ENCODE data around the gene TRAF5. TPM values are rescaled to one million over a fixed set of nuclear protein-coding genes. Genes with fewer than 3 reads are reported as not detected.

Gene TRAF5
- total RNA-seq: 63.8 TPM
- polyA plus RNA-seq: 20.0 TPM

DNA sequence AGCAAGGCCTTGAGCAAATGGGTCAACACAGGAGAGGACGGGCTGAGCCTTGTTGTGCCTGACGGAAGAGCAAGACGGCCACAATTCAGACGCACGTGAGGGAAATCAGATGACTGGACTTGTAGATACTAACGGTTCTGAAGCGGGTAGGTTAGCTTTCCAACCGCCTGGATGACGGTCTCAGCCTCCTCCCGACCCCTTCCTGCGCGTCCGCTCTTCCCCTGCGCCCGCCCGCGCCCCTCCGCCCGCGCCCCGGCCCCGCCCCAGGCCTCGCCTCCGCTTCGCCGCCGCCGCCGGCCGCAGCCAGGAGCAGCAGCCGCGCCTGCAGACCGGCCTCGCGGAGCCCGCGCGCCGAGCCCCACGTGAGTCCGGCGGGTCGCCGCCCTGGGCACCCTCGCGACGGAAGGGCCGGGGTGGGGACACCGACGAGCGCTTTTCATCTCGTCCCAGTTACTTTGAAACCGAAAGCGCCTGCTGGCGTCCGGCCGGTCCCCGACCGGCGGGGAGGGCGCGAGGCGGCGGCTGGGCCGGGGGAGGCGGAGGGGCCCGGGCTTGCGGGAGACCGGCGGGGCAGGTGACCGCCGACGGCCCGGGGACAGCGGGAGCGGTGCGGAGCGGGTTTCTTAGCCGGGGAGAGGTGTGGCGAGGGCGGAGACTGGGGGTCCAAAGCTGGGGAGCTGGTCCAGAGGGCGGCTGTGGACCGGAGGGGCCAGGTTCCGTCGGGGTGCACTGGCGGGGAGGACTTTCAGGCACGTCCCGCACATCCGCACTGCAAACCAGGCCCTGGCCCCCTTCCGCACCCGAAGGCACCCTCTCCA is at the start of gene TRAF5:
Gene TRAF5, plus strand, starts transcription at position 306 of the 818 bp plus-strand sequence. CDS start 26,407 bp downstream, outside the sequence.
- Histone ChIP-seq H3K4me1 (ENCODE audit: insufficient read depth) (peaks cover 3% of the 10 kb centered on the region), H3K27ac (ENCODE audit: low read depth) (peak within 1 kb of the TSS; percentile 87), H3K36me3 (ENCODE audit: insufficient read depth) (no peaks in the 10 kb centered on the region), H3K4me3 (ENCODE audit: low read depth, low read length) (peak within 1 kb of the TSS; percentile 85)
- WGBS: under 1% methylated on average over 91 of the region's 91 CpGs
- no peak for DNase-seq (ENCODE audit: extremely low spot score)

DNA sequence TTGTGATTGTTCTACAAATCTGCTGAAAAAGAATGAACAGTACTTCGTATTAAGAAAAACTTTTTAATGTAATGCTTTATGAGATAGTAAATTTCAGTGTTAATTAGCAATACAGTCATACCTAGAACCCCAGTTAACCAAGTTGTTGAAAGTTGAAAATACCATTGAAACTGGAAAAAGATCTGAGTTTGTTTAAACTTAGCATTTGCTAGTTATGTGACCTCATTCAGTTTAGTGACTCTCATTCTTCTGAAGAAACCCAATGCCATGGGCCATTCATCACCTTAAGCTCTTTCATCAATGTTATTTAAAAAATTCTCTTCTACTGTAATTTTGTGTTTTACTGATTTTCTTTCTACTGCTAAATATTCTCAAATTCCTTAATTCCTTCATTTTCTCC is 47.3 kb upstream of the TRAF5 start:
- WGBS: 44% methylated on average over 1 of the region's 1 CpG
- H3K4me3 ChIP-seq (ENCODE audit: low read depth, low read length): no peak overlapping the region
- H3K36me3 ChIP-seq (ENCODE audit: insufficient read depth): peaks cover 2% of the 10 kb centered on the region
- no peak overlapping the region for H3K27ac ChIP-seq (ENCODE audit: low read depth)
- no peaks in the 10 kb centered on the region for H3K4me1 ChIP-seq (ENCODE audit: insufficient read depth)
- no peak for DNase-seq (ENCODE audit: extremely low spot score)

- H3K36me3 ChIP-seq (ENCODE audit: insufficient read depth): peaks cover 4% of the 10 kb centered on the region
- no peaks in the 10 kb centered on the region for H3K4me1 ChIP-seq (ENCODE audit: insufficient read depth)
- no peak overlapping the region for H3K27ac ChIP-seq (ENCODE audit: low read depth)
- no peak overlapping the region for H3K4me3 ChIP-seq (ENCODE audit: low read depth, low read length)
- DNase-seq (ENCODE audit: extremely low spot score): no peak
- 97% methylated on average over 4 of the region's 4 CpGs for WGBS
Measured at GRCh38 chr1:211280910-211281309, 45.7 kb upstream of the TRAF5 start.

GRCh38 chr1:211281320-211282022 is 45.2 kb upstream of the TRAF5 start:
- H3K36me3 ChIP-seq (ENCODE audit: insufficient read depth): peaks cover 4% of the 10 kb centered on the region
- H3K4me3 ChIP-seq (ENCODE audit: low read depth, low read length): no peak overlapping the region
- WGBS: 61% methylated on average over 6 of the region's 6 CpGs
- no peak for DNase-seq (ENCODE audit: extremely low spot score)
- no peak overlapping the region for H3K27ac ChIP-seq (ENCODE audit: low read depth)
- no peaks in the 10 kb centered on the region for H3K4me1 ChIP-seq (ENCODE audit: insufficient read depth)

GRCh38 chr1:211282023-211282373 is 44.6 kb upstream of the TRAF5 start:
- no peak overlapping the region for H3K27ac ChIP-seq (ENCODE audit: low read depth)
- DNase-seq (ENCODE audit: extremely low spot score): no peak
- no peak overlapping the region for H3K4me3 ChIP-seq (ENCODE audit: low read depth, low read length)
- no peaks in the 10 kb centered on the region for H3K4me1 ChIP-seq (ENCODE audit: insufficient read depth)
- peaks cover 4% of the 10 kb centered on the region for H3K36me3 ChIP-seq (ENCODE audit: insufficient read depth)

- H3K36me3 ChIP-seq (ENCODE audit: insufficient read depth): peaks cover 9% of the 10 kb centered on the region
- no peak overlapping the region for H3K4me3 ChIP-seq (ENCODE audit: low read depth, low read length)
- no peaks in the 10 kb centered on the region for H3K4me1 ChIP-seq (ENCODE audit: insufficient read depth)
- no peak for DNase-seq (ENCODE audit: extremely low spot score)
- H3K27ac ChIP-seq (ENCODE audit: low read depth): no peak overlapping the region
- 85% methylated on average over 4 of the region's 4 CpGs for WGBS
Measured at GRCh38 chr1:211285196-211285595, 41.4 kb upstream of the TRAF5 start.

DNA sequence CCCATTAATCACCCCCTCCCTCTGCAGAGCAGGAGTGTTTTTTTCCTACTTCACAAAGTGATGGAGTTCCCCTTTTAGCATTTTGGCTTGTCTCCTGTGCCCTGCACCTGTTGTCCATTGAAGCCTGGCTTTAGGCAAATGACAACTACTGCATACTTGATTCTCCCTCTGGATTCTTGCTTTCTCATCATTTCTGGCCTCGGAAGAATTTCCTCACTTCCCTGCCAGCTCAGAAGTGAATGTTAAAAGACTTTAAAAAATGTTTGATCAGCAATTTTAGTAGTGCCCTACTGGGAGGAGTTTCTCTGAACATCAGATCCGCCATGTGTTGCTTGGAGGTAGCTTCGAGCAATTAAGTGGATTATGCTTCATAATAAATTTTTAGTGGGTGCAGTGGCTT is 39.4 kb upstream of the TRAF5 start:
- Histone ChIP-seq H3K4me1 (ENCODE audit: insufficient read depth) (no peaks in the 10 kb centered on the region), H3K4me3 (ENCODE audit: low read depth, low read length) (no peak overlapping the region), H3K36me3 (ENCODE audit: insufficient read depth) (peaks cover 9% of the 10 kb centered on the region), H3K27ac (ENCODE audit: low read depth) (no peak overlapping the region)
- no peak for DNase-seq (ENCODE audit: extremely low spot score)
- 85% methylated on average over 3 of the region's 3 CpGs for WGBS

DNA sequence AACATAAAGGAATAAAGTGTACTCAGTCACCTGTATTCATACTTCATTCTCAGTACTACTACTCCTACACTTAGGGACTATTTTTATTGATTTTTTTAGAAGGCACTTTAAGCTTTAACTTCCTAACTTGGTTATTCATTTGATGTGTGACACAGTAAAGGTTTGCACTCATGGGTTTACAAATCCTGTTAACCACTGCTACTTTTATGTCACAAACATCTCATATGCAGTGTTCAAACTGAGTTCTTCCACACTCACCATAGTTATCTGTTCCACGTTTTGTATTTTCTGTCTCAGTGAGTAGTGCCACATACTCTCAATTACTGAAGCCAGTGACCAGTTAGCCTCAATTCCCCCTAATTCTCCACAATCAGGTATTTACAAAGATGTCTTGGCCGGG is 34.2 kb upstream of the TRAF5 start:
- Histone ChIP-seq H3K27ac (ENCODE audit: low read depth) (no peak overlapping the region), H3K4me3 (ENCODE audit: low read depth, low read length) (no peak overlapping the region), H3K4me1 (ENCODE audit: insufficient read depth) (no peaks in the 10 kb centered on the region), H3K36me3 (ENCODE audit: insufficient read depth) (peaks cover 10% of the 10 kb centered on the region)
- DNase-seq (ENCODE audit: extremely low spot score): no peak
- 93% methylated on average over 2 of the region's 2 CpGs for WGBS

DNA sequence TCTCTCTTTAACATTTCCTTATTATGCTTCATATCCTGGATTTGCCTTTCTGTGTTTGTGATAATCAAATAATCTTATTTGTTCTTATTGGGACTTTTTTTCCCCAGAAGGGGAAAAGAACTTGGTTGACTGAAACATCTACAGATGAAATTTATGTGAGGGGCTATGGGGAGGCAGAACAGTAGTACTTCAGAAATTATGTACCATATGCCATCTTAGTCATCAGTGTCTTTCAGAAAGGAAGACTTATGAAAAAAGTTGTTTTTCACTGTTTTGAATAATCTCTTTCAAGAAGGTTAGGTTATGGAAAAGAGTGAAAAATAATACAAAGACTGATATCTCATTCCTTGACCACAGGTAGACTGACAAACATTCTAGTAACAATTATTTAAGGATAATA is 30.2 kb upstream of the TRAF5 start:
- Histone ChIP-seq H3K4me1 (ENCODE audit: insufficient read depth) (no peaks in the 10 kb centered on the region), H3K36me3 (ENCODE audit: insufficient read depth) (peaks cover 3% of the 10 kb centered on the region), H3K4me3 (ENCODE audit: low read depth, low read length) (no peak overlapping the region), H3K27ac (ENCODE audit: low read depth) (no peak overlapping the region)
- DNase-seq (ENCODE audit: extremely low spot score): no peak

- H3K27ac ChIP-seq (ENCODE audit: low read depth): no peak overlapping the region
- WGBS: 92% methylated on average over 3 of the region's 3 CpGs
Measured at GRCh38 chr1:211305044-211305443, 21.6 kb upstream of the TRAF5 start.

GRCh38 chr1:211309617-211310016 is 17.0 kb upstream of the TRAF5 start:
- H3K27ac ChIP-seq (ENCODE audit: low read depth): no peak overlapping the region
- 67% methylated on average over 3 of the region's 3 CpGs for WGBS
- no peak for DNase-seq (ENCODE audit: extremely low spot score)
- H3K4me3 ChIP-seq (ENCODE audit: low read depth, low read length): no peak overlapping the region
- no peaks in the 10 kb centered on the region for H3K4me1 ChIP-seq (ENCODE audit: insufficient read depth)
- H3K36me3 ChIP-seq (ENCODE audit: insufficient read depth): peaks cover 3% of the 10 kb centered on the region

More at GRCh38 chr1:211305044-211305443, 21.6 kb upstream of the TRAF5 start:
- no peak for DNase-seq (ENCODE audit: extremely low spot score)
- H3K36me3 ChIP-seq (ENCODE audit: insufficient read depth): no peaks in the 10 kb centered on the region
- no peaks in the 10 kb centered on the region for H3K4me1 ChIP-seq (ENCODE audit: insufficient read depth)
- H3K4me3 ChIP-seq (ENCODE audit: low read depth, low read length): no peak overlapping the region

GRCh38 chr1:211313392-211313791 is 13.2 kb upstream of the TRAF5 start:
- 93% methylated on average over 11 of the region's 11 CpGs for WGBS
- Histone ChIP-seq H3K4me1 (ENCODE audit: insufficient read depth) (no peaks in the 10 kb centered on the region), H3K36me3 (ENCODE audit: insufficient read depth) (peaks cover 3% of the 10 kb centered on the region), H3K4me3 (ENCODE audit: low read depth, low read length) (no peak overlapping the region), H3K27ac (ENCODE audit: low read depth) (no peak overlapping the region)
- no peak for DNase-seq (ENCODE audit: extremely low spot score)

DNA sequence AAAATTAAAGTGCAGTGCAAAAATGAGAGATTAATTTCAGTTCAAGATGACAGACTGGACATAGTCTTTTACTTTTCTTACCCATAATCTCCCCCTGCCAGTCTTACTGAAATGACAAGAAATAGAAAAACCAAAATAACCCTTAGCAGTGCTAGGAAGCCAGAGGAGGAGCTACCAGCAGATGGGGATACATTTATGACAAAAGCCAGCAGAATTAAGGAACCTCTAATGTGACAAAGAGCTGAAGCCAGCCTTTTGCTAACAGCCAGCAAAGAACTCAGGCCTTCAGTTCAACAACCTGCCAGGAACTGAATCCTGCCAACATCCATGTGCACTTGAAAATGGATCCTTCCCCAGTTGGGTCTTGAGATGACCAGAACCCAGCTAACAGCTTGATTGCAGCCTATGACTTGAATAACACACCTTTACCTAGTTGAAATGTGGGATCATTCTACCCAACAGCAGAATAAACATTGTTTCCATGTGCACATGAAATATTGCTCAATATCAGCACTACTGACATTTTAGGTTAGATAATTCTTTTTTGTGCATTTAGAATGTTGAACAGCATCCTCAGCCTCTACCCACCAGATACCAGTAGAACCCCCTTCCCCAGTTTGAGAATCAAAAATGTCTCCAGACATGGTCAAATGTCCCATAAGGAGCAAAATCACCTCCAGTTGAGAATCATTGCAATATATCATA is 7.9 kb upstream of the TRAF5 start:
- Histone ChIP-seq H3K27ac (ENCODE audit: low read depth) (no peak overlapping the region), H3K4me1 (ENCODE audit: insufficient read depth) (no peaks in the 10 kb centered on the region), H3K36me3 (ENCODE audit: insufficient read depth) (no peaks in the 10 kb centered on the region), H3K4me3 (ENCODE audit: low read depth, low read length) (no peak overlapping the region)
- no peak for DNase-seq (ENCODE audit: extremely low spot score)

DNA sequence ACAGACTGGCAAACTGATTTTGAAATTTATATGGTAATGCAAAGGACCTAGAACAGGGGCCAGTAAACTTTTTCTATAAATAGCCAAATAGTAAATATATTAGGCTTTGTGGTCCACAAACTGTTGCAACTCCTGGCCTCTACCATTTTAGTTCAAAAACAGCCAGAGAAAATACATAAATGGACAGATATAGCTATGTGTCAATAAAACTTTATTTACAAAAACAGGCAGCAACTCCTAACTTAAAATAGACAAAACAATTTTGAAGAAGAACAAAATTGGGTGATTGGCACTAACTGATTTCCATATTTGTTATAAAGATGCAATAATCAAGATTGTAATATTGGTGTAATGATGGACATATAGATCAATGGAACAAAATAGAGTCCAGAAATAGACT is 6.7 kb upstream of the TRAF5 start:
- Histone ChIP-seq H3K27ac (ENCODE audit: low read depth) (no peak overlapping the region), H3K36me3 (ENCODE audit: insufficient read depth) (no peaks in the 10 kb centered on the region), H3K4me3 (ENCODE audit: low read depth, low read length) (no peak overlapping the region), H3K4me1 (ENCODE audit: insufficient read depth) (no peaks in the 10 kb centered on the region)
- no peak for DNase-seq (ENCODE audit: extremely low spot score)
